ENCODE results near the gene TUT1. TPM values are rescaled to one million over a fixed set of nuclear protein-coding genes. Genes with fewer than 3 reads are reported as not detected.

TUT1 gene
- total RNA-seq, 1 experiment from 2014 or later: 14.2 TPM

GRCh38 chr11:62547691-62548281 lies 43.5 kb downstream of the TUT1 start:
- DNase-seq (ENCODE audit: low read depth): peak; percentile 55
- in situ Hi-C loops (cut with HindIII; ENCODE audit: low pct_unique_long_range_greater_than_20kb, low sequenced_read_pairs): no loop called here

GRCh38 chr11:62546929-62547625 lies 44.2 kb downstream of the TUT1 start:
- in situ Hi-C loops (cut with HindIII; ENCODE audit: low pct_unique_long_range_greater_than_20kb, low sequenced_read_pairs): no loop called here
- peak; percentile 57 for DNase-seq (ENCODE audit: low read depth)

- in situ Hi-C loops (cut with HindIII; ENCODE audit: low pct_unique_long_range_greater_than_20kb, low sequenced_read_pairs): no loop called here
- peak; percentile 51 for DNase-seq (ENCODE audit: low read depth)
Measured at GRCh38 chr11:62546244-62546928, 44.9 kb downstream of the TUT1 start, which contains the start of gene AHNAK. Gene AHNAK, minus strand, starts transcription at chr11:62546806. Its CDS starts 10,708 bp downstream, at chr11:62536098.

DNA sequence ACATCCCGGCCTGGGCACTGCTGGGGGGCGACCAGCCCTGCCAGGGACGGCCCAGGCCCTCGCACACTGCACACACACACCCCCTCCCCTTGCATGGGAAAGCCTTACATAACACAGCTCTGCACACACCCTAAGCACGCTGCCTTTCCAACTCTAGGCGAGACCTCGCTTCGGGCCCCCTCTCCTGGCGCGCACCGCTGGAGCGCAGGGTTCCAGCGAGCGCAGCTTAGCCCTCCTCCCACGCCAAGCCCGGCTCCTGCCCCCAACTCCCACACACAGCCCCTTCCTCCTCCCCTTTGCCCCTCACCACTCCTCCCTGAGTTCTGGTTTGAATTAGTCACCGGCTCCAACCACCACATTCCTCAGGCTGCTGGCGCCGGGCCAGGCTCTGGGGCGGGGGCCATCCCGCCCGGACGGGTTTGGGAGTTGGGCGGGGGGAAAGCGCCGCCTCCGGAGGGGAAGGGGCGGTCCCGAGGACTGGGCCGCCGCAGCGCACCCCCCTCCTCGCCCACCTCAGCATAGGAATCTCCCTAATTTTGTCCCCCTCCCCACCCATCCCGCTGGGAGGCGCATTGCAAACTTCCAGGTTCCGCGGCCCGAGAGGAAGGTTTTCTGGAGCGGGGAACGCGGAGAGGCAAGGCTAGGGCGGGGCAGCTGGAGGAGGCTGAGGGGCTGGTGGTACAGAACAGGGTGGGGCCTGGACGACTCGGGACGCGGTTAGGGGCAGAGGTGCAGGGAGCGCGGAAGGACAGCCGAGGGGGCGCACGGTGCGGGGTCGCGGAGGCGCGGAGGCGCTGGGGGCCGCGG lies 45.7 kb downstream of the TUT1 start:
- in situ Hi-C loops (cut with HindIII; ENCODE audit: low pct_unique_long_range_greater_than_20kb, low sequenced_read_pairs): no loop called here

GRCh38 chr11:62544581-62545436 lies 46.5 kb downstream of the TUT1 start:
- no peak for DNase-seq (ENCODE audit: low read depth)
- in situ Hi-C loops (cut with HindIII; ENCODE audit: low pct_unique_long_range_greater_than_20kb, low sequenced_read_pairs): no loop called here

More for the DNA sequence above, 45.7 kb downstream of the TUT1 start:
- peak; percentile 91 for DNase-seq (ENCODE audit: low read depth)

DNA sequence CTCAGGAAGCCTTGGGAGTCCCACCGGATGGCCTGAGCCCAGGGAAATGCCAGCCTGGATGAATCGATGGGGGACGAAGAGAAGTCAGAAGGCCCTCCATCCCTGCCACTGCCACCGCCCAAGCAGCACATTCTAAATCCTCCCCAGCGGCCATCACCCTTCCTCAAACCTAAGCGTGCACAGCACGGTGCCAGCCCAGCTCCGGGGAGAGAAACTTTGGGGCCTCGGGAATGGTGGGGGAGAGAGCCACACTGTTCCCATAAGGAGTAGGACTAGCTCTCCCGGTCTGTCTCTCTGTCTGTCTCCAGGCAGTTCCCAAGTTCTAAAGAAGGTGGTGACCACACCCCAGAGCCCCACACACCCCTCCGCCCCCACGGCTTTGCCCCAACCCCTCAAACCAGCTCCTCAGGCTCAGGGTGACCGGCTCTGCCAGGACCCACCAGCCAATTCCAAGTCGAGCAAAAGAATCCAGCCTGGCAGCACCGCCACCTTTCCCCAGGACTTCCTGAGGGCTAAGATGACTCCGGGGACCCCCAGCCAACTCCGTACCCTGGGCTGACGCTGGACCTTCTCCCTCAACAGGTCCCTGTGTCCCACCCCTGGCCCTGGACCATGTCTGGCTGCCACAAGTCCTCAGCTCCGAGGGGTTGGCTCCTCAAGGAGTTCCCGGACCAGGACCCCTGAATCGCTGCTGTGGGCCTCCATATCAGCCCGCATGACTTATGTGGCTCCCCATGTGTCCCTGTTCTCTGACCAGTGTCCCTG lies 47.5 kb downstream of the TUT1 start:
- no peak for DNase-seq (ENCODE audit: low read depth)
- in situ Hi-C loops (cut with HindIII; ENCODE audit: low pct_unique_long_range_greater_than_20kb, low sequenced_read_pairs): no loop called here

- in situ Hi-C loops (cut with HindIII; ENCODE audit: low pct_unique_long_range_greater_than_20kb, low sequenced_read_pairs): no loop called here
- peak; percentile 82 for DNase-seq (ENCODE audit: low read depth)
Measured at GRCh38 chr11:62542750-62543567, 48.4 kb downstream of the TUT1 start.

- in situ Hi-C loops (cut with HindIII; ENCODE audit: low pct_unique_long_range_greater_than_20kb, low sequenced_read_pairs): no loop called here
- DNase-seq (ENCODE audit: low read depth): no peak
Measured at GRCh38 chr11:62542111-62542745, 49.1 kb downstream of the TUT1 start.

DNA sequence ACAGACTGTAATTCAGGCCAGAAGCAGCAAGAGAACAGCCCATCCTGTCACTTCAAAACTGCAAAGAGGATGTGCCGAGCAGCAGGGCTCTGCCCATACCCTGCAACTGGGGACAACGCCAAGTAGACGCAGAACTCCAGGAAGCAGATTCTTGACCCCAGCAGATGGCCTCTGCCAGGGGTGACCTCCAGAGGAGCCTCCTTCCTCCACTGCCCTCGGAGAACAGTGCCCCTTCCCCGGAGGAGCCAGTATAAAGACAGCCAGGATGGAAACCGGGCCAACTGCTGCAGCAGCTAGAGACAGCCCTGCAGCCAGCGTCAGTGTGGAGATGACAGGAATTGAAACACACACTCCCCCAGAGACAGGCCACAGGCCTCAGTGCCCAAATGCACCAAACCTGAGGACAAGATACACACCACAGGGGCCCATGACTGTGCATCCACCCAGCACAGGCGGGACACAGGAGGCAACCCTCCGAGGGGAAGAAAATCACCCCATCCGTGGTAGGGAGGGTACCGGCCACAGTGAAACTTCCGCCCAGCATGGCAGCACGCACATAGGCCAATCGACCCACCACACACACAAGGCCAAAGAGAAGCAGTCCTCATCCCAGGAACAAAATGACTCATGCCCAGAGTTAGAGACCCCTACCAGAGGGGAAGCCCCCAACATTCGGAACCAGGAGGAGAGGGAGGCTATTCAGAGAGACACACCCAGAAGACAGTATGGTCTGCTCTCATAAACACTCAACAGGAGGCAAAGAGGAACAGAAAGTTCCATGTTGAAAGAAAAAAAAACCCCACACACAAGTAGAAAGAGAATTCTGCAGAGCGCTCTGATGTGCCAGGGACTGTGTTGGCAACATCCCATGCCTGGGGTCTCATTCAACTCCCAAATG lies 50.3 kb downstream of the TUT1 start:
- in situ Hi-C loops (cut with HindIII; ENCODE audit: low pct_unique_long_range_greater_than_20kb, low sequenced_read_pairs): no loop called here

DNA sequence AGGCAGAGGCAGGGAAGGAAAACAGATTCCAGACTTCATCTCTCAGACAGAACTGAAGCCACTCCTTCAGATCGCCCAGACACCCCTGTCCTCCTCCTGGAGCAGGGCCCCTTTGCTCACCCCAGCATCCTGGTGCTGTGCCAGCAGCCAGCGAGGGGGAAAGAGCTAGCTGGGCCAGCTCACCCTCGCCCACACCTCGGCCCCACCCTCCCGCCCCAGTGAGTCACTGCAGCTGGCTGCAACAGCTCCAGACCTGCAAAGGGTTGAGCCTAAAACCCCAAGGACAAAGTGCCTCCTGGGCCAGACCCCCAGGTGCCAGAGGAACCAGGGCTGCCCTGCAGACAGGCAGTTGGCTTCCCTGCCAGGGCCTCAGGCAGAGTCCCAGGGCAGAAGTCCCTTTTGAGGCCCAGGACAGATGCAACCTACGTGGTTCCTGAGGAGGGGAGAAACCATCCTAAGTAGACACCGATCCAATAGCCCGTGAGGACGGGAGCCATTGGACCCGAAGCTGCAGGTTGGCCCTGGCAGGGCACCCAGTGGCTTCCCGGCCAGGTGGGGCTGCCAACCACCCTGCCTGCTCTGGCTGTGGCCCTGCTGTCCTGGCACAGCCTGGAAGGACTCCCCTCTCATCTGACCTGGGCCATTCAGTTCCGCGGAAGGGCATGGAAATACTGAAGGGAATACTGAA lies 51.9 kb downstream of the TUT1 start:
- in situ Hi-C loops (cut with HindIII; ENCODE audit: low pct_unique_long_range_greater_than_20kb, low sequenced_read_pairs): no loop called here
- DNase-seq (ENCODE audit: low read depth): peak; percentile 76

More for the DNA sequence above, 50.3 kb downstream of the TUT1 start:
- DNase-seq (ENCODE audit: low read depth): no peak

GRCh38 chr11:62538470-62539237 lies 52.7 kb downstream of the TUT1 start:
- no peak for DNase-seq (ENCODE audit: low read depth)
- in situ Hi-C loops (cut with HindIII; ENCODE audit: low pct_unique_long_range_greater_than_20kb, low sequenced_read_pairs): no loop called here

DNA sequence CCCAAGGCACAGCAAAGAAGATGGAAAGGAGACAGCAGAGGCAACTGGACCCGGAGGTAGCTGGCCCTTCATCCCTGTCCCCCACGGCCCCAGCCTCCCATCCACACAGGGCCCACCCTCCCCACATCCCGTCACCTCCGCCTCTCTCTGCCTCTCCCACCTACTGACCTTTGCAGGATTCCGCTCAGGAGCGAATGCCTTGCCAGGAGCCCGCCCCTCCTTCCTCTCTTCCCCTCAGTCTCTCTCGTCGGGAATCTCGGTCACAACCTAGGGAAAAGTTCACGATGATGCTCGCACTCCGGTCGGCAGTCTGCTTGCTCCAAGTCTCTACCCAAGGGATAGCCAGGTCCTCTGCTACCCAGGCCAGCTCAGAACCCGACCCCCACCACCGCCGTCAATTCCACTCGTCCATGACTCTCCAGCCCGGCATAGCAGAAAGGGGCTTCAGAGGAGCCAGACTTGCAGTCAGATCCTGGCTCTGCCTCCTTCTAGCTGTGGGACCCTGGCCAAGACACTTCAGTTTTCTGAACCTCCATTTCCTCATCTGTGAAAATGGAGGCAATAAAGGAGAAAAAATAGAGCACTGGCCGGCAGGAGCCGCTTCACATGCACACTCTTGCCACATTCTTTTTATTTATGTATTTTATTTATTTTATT lies 54.9 kb downstream of the TUT1 start:
- no peak for DNase-seq (ENCODE audit: low read depth)
- in situ Hi-C loops (cut with HindIII; ENCODE audit: low pct_unique_long_range_greater_than_20kb, low sequenced_read_pairs): no loop called here

DNA sequence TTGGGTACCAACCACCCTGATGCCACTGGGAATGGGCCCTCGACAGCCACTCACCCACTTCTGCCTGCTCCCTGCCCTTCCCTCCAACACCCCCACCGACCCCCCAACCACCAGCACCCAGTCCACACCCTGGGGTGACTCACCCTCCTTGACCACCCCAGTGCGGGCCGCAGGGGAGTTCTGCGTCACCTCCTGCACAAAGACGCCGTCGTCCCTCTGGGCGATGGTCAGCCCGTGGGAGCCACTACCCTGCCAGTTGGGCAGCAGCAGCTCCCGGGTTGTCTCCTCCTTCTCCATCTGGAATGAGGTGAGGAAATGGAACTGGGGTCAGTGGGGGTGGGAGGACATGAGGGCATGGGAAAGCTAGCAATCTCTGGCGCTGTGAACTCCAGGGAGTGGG lies 55.5 kb downstream of the TUT1 start:
- in situ Hi-C loops (cut with HindIII; ENCODE audit: low pct_unique_long_range_greater_than_20kb, low sequenced_read_pairs): no loop called here
- no peak for DNase-seq (ENCODE audit: low read depth)

All from Caki2 (cell line).